Activated naive CD4-positive, alpha-beta T cell treated with anti-CD3 and anti-CD28 coated beads, Interleukin-2, amount 10 ng/mL, durations not matched to agents 7 days and 5 days (primary cell): Measurements from ENCODE around the gene DENND1A.
"Not testable (repeated sequence)": the region's sequence is repeated elsewhere in the genome, so short reads cannot be mapped to it uniquely, and the experiment has no call there.

Source experiments
- CTCF ChIA-PET: fragments of 350-600 bp; sonication (Branson Sonifier 250); formaldehyde crosslinking; loops from one replicate; lab custom pipeline; 2021; ENCODE audit warnings: antibody characterized with exemption; lab: Charles Lee
- DNase-seq: peaks from one replicate; pipeline ENCODE4 v3.0.0-alpha.2; 2020
- H3K27ac Mint-ChIP-seq: one replicate; pipeline ENCODE4 v1.8.0; 2021; ENCODE audit warnings: mild to moderate bottlenecking, moderate library complexity, mixed read lengths
- H3K27me3 Mint-ChIP-seq: one replicate; pipeline ENCODE4 v1.8.0; 2021; ENCODE audit warnings: mild to moderate bottlenecking, mixed read lengths
- H3K36me3 Mint-ChIP-seq: one replicate; pipeline ENCODE4 v1.8.0; 2021; ENCODE audit warnings: mixed read lengths
- H3K4me1 Mint-ChIP-seq: one replicate; pipeline ENCODE4 v1.8.0; 2021; ENCODE audit warnings: mixed read lengths
- H3K4me3 Mint-ChIP-seq: one replicate; pipeline ENCODE4 v1.8.0; 2021; ENCODE audit warnings: mild to moderate bottlenecking, moderate library complexity, mixed read lengths
- H3K9me3 Mint-ChIP-seq: one replicate; pipeline ENCODE4 v1.8.0; 2021; ENCODE audit warnings: mixed read lengths

The DENND1A gene

GRCh38 chr9:123428450-123428849 is 501.5 kb downstream of the DENND1A start:
- H3K9me3 Mint-ChIP-seq, DNase-seq, H3K4me1 Mint-ChIP-seq, H3K36me3 Mint-ChIP-seq, CTCF ChIA-PET, H3K27me3 Mint-ChIP-seq, H3K27ac Mint-ChIP-seq, H3K4me3 Mint-ChIP-seq: not testable (repeated sequence)

- H3K4me1 Mint-ChIP-seq, result no peaks in the 10 kb centered on the region
- H3K27ac Mint-ChIP-seq, result no peak overlapping the region
- DNase-seq, result no peak
- H3K27me3 Mint-ChIP-seq, result no peaks in the 10 kb centered on the region
- peaks cover 2% of the 10 kb centered on the region for H3K9me3 Mint-ChIP-seq
- no peak overlapping the region for H3K4me3 Mint-ChIP-seq
- no peaks in the 10 kb centered on the region for H3K36me3 Mint-ChIP-seq
- CTCF ChIA-PET, result interaction anchor here (0.9 kb wide), 2 partner anchors 615 to 1154 kb away, joined by 3 read pairs; no protein-coding TSS in a partner anchor
These were observed 503.5 kb downstream of the DENND1A start for GRCh38 chr9:123426406-123426805.

GRCh38 chr9:123425836-123426365 is 504.0 kb downstream of the DENND1A start:
- no peak for DNase-seq
- CTCF ChIA-PET, result interaction anchor here (0.9 kb wide), 2 partner anchors 616 to 1153 kb away, joined by 3 read pairs; no protein-coding TSS in a partner anchor
- Mint-ChIP-seq H3K9me3 (peaks cover 2% of the 10 kb centered on the region), H3K4me1 (no peaks in the 10 kb centered on the region), H3K4me3 (no peak overlapping the region), H3K36me3 (no peaks in the 10 kb centered on the region), H3K27me3 (no peaks in the 10 kb centered on the region), H3K27ac (no peak overlapping the region)

GRCh38 chr9:123425261-123425821 is 504.6 kb downstream of the DENND1A start:
- DNase-seq, result no peak
- CTCF ChIA-PET, result no interaction called here
- no peaks in the 10 kb centered on the region for H3K36me3 Mint-ChIP-seq
- H3K4me1 Mint-ChIP-seq, result no peaks in the 10 kb centered on the region
- H3K9me3 Mint-ChIP-seq, result peaks cover 2% of the 10 kb centered on the region
- no peak overlapping the region for H3K4me3 Mint-ChIP-seq
- H3K27ac Mint-ChIP-seq, result no peak overlapping the region
- no peaks in the 10 kb centered on the region for H3K27me3 Mint-ChIP-seq

- H3K4me1 Mint-ChIP-seq, result no peaks in the 10 kb centered on the region
- CTCF ChIA-PET, result no interaction called here
These were observed 505.2 kb downstream of the DENND1A start for GRCh38 chr9:123424552-123425225.

GRCh38 chr9:123424131-123424530 is 505.8 kb downstream of the DENND1A start:
- CTCF ChIA-PET, result no interaction called here
- no peak for DNase-seq
- no peaks in the 10 kb centered on the region for H3K4me1 Mint-ChIP-seq
- H3K4me3 Mint-ChIP-seq, result no peak overlapping the region
- no peaks in the 10 kb centered on the region for H3K36me3 Mint-ChIP-seq
- no peak overlapping the region for H3K27ac Mint-ChIP-seq
- H3K9me3 Mint-ChIP-seq, result peaks cover 2% of the 10 kb centered on the region
- no peaks in the 10 kb centered on the region for H3K27me3 Mint-ChIP-seq

More at GRCh38 chr9:123424552-123425225, 505.2 kb downstream of the DENND1A start:
- H3K4me3 Mint-ChIP-seq, result no peak overlapping the region
- DNase-seq, result no peak
- H3K36me3 Mint-ChIP-seq, result no peaks in the 10 kb centered on the region
- H3K27ac Mint-ChIP-seq, result no peak overlapping the region
- H3K27me3 Mint-ChIP-seq, result no peaks in the 10 kb centered on the region
- peaks cover 2% of the 10 kb centered on the region for H3K9me3 Mint-ChIP-seq

GRCh38 chr9:123423311-123423640 is 506.6 kb downstream of the DENND1A start:
- Mint-ChIP-seq H3K27me3 (no peaks in the 10 kb centered on the region), H3K9me3 (no peaks in the 10 kb centered on the region), H3K27ac (no peak overlapping the region), H3K4me3 (no peak overlapping the region), H3K36me3 (no peaks in the 10 kb centered on the region), H3K4me1 (no peaks in the 10 kb centered on the region)
- no peak for DNase-seq
- CTCF ChIA-PET, result interaction anchor here (1.0 kb wide), 1 partner anchor 23 kb away, joined by 4 read pairs; no protein-coding TSS in a partner anchor

GRCh38 chr9:123422635-123423310 is 507.2 kb downstream of the DENND1A start:
- Mint-ChIP-seq H3K27me3 (no peaks in the 10 kb centered on the region), H3K27ac (no peak overlapping the region), H3K36me3 (no peaks in the 10 kb centered on the region), H3K9me3 (no peaks in the 10 kb centered on the region), H3K4me1 (no peaks in the 10 kb centered on the region), H3K4me3 (no peak overlapping the region)
- peak; percentile 8 for DNase-seq
- CTCF ChIA-PET, result interaction anchor here (1.0 kb wide), 1 partner anchor 23 kb away, joined by 4 read pairs; no protein-coding TSS in a partner anchor

GRCh38 chr9:123421801-123422455 is 508.0 kb downstream of the DENND1A start:
- Mint-ChIP-seq H3K4me1 (no peaks in the 10 kb centered on the region), H3K27ac (peak overlapping the region; percentile 39), H3K9me3 (no peaks in the 10 kb centered on the region), H3K4me3 (no peak overlapping the region), H3K36me3 (no peaks in the 10 kb centered on the region), H3K27me3 (no peaks in the 10 kb centered on the region)
- CTCF ChIA-PET, result interaction anchor here (1.0 kb wide), 1 partner anchor 22 kb away, joined by 4 read pairs; no protein-coding TSS in a partner anchor
- DNase-seq, result peak; percentile 8

GRCh38 chr9:123421186-123421585 is 508.7 kb downstream of the DENND1A start:
- Mint-ChIP-seq H3K9me3 (no peaks in the 10 kb centered on the region), H3K27ac (no peak overlapping the region), H3K36me3 (no peaks in the 10 kb centered on the region), H3K4me3 (no peak overlapping the region), H3K27me3 (no peaks in the 10 kb centered on the region), H3K4me1 (no peaks in the 10 kb centered on the region)
- DNase-seq, result peak; percentile 5
- CTCF ChIA-PET, result no interaction called here

GRCh38 chr9:123420592-123421111 is 509.3 kb downstream of the DENND1A start:
- Mint-ChIP-seq H3K27me3 (no peaks in the 10 kb centered on the region), H3K4me1 (no peaks in the 10 kb centered on the region), H3K27ac (no peak overlapping the region), H3K4me3 (no peak overlapping the region), H3K36me3 (no peaks in the 10 kb centered on the region), H3K9me3 (no peaks in the 10 kb centered on the region)
- CTCF ChIA-PET, result no interaction called here
- DNase-seq, result peak; percentile 11

- Mint-ChIP-seq H3K4me3 (no peak overlapping the region), H3K4me1 (no peaks in the 10 kb centered on the region), H3K27me3 (no peaks in the 10 kb centered on the region), H3K9me3 (no peaks in the 10 kb centered on the region), H3K27ac (no peak overlapping the region), H3K36me3 (no peaks in the 10 kb centered on the region)
- peak; percentile 7 for DNase-seq
- CTCF ChIA-PET, result no interaction called here
These were observed 510.0 kb downstream of the DENND1A start for GRCh38 chr9:123419721-123420591.

GRCh38 chr9:123419091-123419490 is 510.8 kb downstream of the DENND1A start:
- CTCF ChIA-PET, result no interaction called here
- peak; percentile 10 for DNase-seq
- H3K4me1 Mint-ChIP-seq, result no peaks in the 10 kb centered on the region
- no peaks in the 10 kb centered on the region for H3K9me3 Mint-ChIP-seq
- no peak overlapping the region for H3K4me3 Mint-ChIP-seq
- H3K36me3 Mint-ChIP-seq, result no peaks in the 10 kb centered on the region
- no peak overlapping the region for H3K27ac Mint-ChIP-seq
- no peaks in the 10 kb centered on the region for H3K27me3 Mint-ChIP-seq
